PFSK-1 (cell line): ENCODE measurements around the gene MAPK8.

Source experiments
- FOXP2 ChIP-seq: optimal IDR thresholded peaks from 2 replicates; pipeline ENCODE3; 2011; ENCODE audit warnings: borderline replicate concordance, control low read depth, inconsistent platforms; ENCODE audit not compliant: insufficient read depth; ENCODE audit errors: extremely low read length, extremely low read depth
- POLR2AphosphoS5 ChIP-seq: IDR thresholded peaks from 2 replicates; pipeline ENCODE4 v1.6.1; 2012; ENCODE audit warnings: low read depth, mild to moderate bottlenecking, control low read depth, low read length, moderate library complexity
- REST ChIP-seq, 2 experiments: IDR thresholded peaks; 2 replicates each; pipeline versions ENCODE4 v1.6.1 to v1.8.0; 2011 to 2012; ENCODE audit warnings: low read depth in 2 of 2, low read length in 2 of 2, control low read depth in 1 of 2, inconsistent platforms in 1 of 2, mild to moderate bottlenecking in 1 of 2, moderate library complexity in 1 of 2; ENCODE audit not compliant: insufficient read depth in 1 of 2
- SIN3A ChIP-seq: IDR thresholded peaks from 2 replicates; pipeline ENCODE4 v1.6.1; 2012; ENCODE audit warnings: mild to moderate bottlenecking, low read length, moderate library complexity, borderline replicate concordance; ENCODE audit not compliant: insufficient read depth
- TAF1 ChIP-seq: IDR thresholded peaks from 2 replicates; pipeline ENCODE4 v1.6.1; 2012; ENCODE audit warnings: low read length, control low read depth, borderline replicate concordance; ENCODE audit not compliant: insufficient read depth

DNA sequence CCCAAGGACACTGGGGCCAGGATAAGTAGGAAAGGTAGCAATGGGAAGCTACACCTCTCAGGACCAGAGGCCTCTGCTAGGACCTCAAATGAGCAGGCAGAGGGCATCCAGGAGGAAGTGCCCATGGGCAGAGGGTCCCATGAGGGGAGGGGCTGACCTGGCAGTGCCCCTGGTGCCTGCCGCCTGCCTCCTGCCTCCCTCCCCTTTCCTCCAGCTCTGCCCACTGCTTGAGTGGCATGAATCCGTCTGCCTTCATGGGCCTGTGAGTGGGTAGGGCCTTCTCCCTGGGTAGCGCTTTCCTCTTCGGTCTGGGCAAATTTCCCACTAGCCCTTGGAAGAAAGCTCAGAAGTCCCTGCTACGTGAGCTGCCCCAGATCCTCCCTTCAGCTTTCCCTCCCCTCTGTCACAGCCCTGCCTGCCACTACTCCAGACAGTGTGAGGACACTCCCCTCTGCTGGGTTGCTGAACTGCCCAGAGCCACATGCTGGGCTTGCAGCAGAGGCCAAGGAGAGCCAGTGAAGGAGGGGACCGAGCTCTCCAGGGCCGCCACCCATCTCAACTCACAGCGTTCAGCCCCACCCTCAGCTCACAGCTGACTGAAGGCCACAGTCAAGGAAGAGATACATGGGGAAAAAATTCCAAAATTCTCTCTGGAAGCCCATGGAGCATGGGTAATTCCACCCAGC, 157.0 kb downstream of the MAPK8 start:
- TF ChIP-seq REST (IDR thresholded peaks at IDR 0.05; ENCODE audit: insufficient read depth in 1 of 2, low read depth in 2 of 2, low read length in 2 of 2), result no peak
- TF ChIP-seq POLR2AphosphoS5, result no peak
- no peak for TF ChIP-seq TAF1
- no peak for TF ChIP-seq SIN3A
- TF ChIP-seq FOXP2, result no peak
